Right ventricle myocardium inferior (tissue), 1 donor: ENCODE measurements around the gene AMMECR1. TPM values are rescaled to one million over a fixed set of nuclear protein-coding genes. Genes with fewer than 3 reads are reported as not detected.
"Not testable (repeated sequence)": the region's sequence is repeated elsewhere in the genome, so short reads cannot be mapped to it uniquely, and the experiment has no call there.

Experiments used
- ATAC-seq: fragments of 200-7000 bp; cut with Tn5 transposase; one replicate; pipeline ENCODE4 v1.9.1; 2020; ENCODE audit warnings: mild to moderate bottlenecking, moderate library complexity
- DNase-seq: peaks from one replicate; pipeline ENCODE4 v3.0.0; 2021; ENCODE audit errors: missing footprints
- intact Hi-C: fragments of 100-400 bp; cut with DNase I; formaldehyde crosslinking; loops from one replicate; pipeline ENCODE4 v1.11.0; 2022
- total RNA-seq: library from RNA; stranded (reverse); fragmentation: NEBNext Ultra II Directional; extraction: Animal tissue kit (Norgen Biotek cat#: 25700); gene quantifications from one replicate; pipeline ENCODE4 v1.2.1, GENCODE V29; 2021
- donor health status: DM: no; HTN: yes; CAD: no; lungs with severe emphysema.

The AMMECR1 gene
- total RNA-seq, 1 donor from 2014 or later = 1.1 TPM

DNA sequence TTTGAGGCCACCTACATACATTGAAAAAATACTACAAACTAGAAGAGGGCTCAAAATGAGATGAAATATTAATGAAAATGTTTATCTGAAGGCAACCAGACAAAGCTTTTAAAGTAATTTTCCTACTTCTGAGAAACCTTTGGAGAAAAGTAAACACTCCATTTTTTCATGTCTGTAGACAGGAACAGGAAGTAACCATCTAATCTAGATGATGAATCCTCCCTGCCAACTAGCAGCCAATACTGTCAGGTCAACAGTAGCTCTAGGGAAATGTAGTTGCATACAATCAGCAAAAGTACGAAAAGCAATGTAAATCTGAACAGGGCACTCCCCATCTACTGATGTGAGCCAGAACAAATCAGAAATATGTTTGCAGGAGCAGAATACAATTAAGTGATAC, 49.0 kb downstream of the AMMECR1 start:
- DNase-seq (no peak), ATAC-seq (no peak)
- intact Hi-C loops = no loop called here

DNA sequence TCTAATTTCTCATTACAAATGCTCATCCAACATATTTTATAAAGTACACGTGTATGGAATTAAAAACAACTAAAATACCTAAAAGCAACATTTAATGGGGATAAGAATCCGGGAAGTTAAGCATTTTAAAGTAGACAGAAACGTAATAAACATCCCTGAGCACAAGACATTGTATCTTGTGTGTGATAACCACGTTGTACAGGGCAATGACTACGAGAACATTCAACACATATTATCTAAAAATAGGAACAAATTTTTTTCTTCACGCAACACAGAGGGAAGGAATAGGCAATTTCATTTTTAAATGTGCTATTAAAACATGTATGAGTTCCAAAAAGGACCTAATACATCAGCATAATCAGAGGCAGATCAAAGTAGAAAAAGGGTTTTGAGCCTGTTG, 49.5 kb downstream of the AMMECR1 start:
- intact Hi-C loops = no loop called here
- ATAC-seq (no peak), DNase-seq (no peak)

DNA sequence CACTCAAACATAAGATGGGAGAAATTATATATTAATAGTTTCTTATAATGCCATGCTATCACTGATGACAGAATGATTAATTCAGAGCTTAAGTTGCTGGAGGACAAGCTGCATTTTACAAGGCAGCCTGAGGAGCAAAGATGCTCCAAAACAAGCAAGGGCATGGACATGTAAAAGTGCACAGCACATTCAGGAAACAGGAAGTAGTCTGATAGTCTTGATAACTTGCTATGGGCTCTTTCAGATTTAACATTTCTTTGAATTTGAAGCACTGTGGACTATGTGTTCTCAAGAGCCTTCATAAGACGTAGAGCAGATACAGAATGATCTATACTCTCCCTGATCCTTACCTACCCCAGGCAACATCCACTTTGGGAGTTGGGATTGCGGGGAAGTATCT, 50.0 kb downstream of the AMMECR1 start:
- ATAC-seq (no peak), DNase-seq (no peak)
- intact Hi-C loops = no loop called here

DNA sequence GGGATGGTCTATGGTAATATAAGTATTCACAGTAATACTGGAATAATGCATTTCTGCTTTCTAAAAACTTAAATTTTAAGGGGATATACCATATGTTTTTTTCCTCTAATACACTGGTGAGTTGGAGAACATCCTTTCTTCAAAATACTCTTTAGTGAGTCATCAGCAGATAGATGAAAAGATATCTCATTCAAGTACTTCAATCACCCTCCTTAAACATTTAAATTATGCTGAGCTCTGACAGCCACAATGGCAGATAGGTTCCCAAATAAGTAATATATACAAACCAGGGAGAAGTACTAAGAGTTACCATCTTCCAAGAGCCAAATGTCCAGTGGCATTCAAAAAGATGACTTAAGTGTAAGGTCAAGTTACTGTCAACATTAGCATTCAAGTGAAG, 52.2 kb downstream of the AMMECR1 start:
- ATAC-seq = no peak
- no peak for DNase-seq
- intact Hi-C loops = no loop called here

- DNase-seq (no peak), ATAC-seq (no peak)
- intact Hi-C loops = no loop called here
Measured at GRCh38 chrX:110259117-110259516, 58.8 kb downstream of the AMMECR1 start.

DNA sequence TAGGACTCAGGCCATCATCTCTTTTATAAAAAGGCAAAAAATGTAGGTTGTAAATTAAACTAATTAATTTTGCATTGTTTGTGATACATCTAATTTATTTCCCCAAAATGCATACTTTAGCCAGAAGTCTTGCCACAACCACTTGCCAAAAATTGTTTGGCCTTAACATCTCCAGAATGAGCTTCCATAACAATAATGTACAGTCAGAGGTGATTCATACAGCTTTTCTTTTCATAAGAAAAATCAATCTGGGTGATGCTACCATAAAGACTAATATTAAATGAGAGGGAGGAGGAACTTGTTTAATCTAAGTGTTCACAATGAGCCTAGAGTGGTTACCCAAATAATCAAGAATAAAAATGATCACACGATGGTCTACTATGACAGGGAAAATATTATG, 59.3 kb downstream of the AMMECR1 start:
- no peak for DNase-seq
- intact Hi-C loops = no loop called here
- no peak for ATAC-seq

DNA sequence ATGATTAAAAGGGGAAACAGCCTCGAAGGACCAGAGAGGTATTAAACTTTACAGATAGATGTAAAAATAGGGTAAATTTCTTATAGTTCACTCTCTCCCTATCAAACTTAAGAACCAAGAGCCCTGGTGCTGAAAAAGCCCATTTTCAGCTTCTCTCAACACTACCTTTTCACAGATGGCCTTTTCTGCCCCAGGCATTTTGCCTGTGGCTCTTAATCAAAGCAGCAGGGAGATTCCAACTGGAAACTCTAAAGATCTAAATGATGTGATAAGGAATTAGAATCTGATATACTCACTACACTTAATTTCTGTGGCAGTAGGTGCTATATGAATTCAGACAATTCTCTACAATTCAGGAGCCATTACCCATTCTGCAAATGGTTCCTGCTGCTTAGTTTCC, 60.0 kb downstream of the AMMECR1 start:
- no peak for ATAC-seq
- intact Hi-C loops = no loop called here
- no peak for DNase-seq

DNA sequence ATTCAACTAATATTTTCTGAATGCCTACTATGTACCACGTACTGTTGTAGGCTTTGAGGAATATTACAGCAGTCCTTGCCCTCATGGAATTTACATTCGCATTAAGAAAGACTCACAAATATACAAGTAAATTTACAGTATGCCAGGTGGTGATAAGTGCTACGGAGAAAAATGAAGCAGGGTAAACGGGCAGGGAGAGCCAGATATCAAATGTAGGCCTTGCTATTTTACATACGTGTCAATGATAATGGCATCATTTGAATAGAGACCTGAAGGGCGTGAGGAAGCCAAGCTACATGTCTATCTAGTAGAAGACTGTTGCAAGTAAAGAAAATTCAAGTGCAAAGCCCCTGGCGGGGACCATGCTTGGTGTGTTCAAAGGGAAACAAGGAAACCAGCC, 65.2 kb downstream of the AMMECR1 start:
- intact Hi-C loops = no loop called here
- ATAC-seq (no peak), DNase-seq (no peak)

- DNase-seq (no peak), ATAC-seq (no peak)
- intact Hi-C loops = no loop called here
Measured at GRCh38 chrX:110251961-110252360, 65.9 kb downstream of the AMMECR1 start.

DNA sequence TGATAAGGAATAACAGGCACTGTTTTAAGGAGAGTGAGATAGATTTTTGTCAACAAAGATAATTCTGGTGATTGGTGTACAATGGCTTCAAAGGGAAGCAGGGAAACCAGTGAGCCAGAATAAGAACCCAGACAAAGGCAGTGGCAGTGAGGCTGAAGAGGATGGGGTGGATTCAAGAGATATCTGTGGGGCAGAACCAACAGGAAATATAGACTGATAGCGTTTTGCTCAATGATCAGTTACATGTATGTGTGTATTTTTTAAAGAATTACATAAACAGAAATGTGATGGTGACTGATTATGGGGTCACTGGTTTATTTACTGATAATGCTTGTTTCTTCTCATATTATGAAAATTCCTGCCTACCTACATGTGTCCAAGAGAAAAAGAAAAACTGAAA, 66.4 kb downstream of the AMMECR1 start:
- intact Hi-C loops = no loop called here
- DNase-seq (no peak), ATAC-seq (no peak)

GRCh38 chrX:110250847-110251246, 67.0 kb downstream of the AMMECR1 start:
- no peak for DNase-seq
- no peak for ATAC-seq
- intact Hi-C loops = no loop called here

DNA sequence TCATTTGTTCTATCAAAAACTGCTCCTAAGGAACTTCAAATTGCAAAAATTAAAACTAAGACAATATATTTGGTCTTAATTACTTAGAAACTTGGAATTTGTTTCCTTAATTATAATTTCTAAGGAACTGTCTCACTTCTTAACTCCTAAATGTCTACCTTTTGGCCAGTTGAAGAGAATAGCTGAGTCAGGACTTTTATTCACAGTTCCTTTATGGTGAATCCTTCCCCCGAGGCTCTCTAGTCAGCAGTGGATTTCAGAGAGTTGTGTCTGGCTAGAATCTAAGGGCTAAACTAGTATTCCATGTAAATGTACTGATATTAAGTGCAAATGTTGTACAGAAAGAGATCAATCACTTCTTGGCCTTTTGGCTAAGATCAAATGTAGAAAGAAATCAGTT, 69.3 kb downstream of the AMMECR1 start:
- DNase-seq (no peak), ATAC-seq (no peak)
- intact Hi-C loops = no loop called here

DNA sequence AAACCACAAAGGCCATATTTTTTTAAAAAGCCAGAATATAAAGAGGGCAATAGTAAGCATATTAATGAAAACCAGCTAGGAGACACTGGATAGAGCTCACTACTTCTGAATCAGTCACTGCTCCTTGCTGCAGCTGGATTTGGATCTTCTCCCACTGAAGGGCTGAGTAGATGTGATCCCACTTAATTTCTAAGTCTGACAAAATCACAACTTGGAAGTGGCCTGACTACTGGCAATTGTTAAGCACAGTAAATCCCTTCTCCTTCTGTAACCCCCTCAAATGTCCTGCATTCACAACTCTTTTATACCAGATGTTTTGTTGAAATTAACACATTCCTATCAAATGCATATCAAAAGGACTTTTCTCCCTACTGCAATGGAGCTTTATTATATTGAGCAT, 72.9 kb downstream of the AMMECR1 start:
- DNase-seq = no peak
- intact Hi-C loops = no loop called here
- no peak for ATAC-seq

GRCh38 chrX:110242371-110242770, 75.5 kb downstream of the AMMECR1 start:
- intact Hi-C loops = no loop called here
- no peak for ATAC-seq
- DNase-seq = no peak

- ATAC-seq (peak; percentile 60), DNase-seq (no peak)
- intact Hi-C loops = no loop called here
Measured at GRCh38 chrX:110241816-110242215, 76.1 kb downstream of the AMMECR1 start.

DNA sequence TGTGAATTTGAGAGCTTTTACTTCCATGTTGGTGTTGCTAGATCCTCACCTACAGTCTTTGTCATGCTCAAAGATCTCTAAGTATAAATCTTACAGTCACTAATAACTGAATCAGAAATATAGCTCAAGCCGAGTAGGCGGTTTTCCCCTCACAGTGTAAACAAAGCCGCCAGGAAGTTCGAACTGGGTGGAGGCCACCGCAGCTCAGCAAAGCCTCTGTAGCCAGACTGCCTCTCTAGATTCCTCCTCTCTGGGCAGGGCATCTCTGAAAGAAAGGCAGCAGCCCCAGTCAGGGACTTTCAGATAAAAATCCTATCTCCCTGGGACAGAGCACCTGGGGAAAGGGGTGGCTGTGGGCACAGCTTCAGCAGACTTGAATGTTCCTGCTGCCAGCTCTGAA, 79.6 kb downstream of the AMMECR1 start:
- ATAC-seq, intact Hi-C loops, DNase-seq: not testable (repeated sequence)

- DNase-seq, ATAC-seq, intact Hi-C loops: not testable (repeated sequence)
Measured at GRCh38 chrX:110231485-110231884, 86.4 kb downstream of the AMMECR1 start.

GRCh38 chrX:110229497-110230111, 88.3 kb downstream of the AMMECR1 start:
- peak; percentile 50 for DNase-seq
- ATAC-seq, intact Hi-C loops: not testable (repeated sequence)

DNA sequence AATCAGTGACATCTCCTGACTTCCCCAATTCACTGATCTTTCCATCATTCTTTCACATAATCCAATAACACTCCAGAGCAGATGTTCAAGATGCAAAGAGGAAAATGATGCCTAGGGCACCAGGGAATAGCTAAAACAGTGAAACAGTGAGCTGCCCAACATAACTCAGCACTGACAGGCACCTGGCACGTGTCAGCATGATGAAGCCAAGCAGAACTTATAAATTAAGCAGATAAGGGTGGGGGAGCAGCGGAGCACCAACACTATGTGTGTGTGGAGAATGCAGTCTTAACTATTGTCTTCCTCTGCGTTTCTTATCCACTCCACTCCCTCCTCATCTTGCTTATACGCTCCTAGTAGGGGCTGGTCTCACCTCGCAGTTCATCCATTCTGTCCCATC, 89.4 kb downstream of the AMMECR1 start:
- no peak for DNase-seq
- intact Hi-C loops = no loop called here
- no peak for ATAC-seq

GRCh38 chrX:110226931-110227330, 91.0 kb downstream of the AMMECR1 start:
- ATAC-seq = no peak
- intact Hi-C loops = no loop called here
- no peak for DNase-seq

DNA sequence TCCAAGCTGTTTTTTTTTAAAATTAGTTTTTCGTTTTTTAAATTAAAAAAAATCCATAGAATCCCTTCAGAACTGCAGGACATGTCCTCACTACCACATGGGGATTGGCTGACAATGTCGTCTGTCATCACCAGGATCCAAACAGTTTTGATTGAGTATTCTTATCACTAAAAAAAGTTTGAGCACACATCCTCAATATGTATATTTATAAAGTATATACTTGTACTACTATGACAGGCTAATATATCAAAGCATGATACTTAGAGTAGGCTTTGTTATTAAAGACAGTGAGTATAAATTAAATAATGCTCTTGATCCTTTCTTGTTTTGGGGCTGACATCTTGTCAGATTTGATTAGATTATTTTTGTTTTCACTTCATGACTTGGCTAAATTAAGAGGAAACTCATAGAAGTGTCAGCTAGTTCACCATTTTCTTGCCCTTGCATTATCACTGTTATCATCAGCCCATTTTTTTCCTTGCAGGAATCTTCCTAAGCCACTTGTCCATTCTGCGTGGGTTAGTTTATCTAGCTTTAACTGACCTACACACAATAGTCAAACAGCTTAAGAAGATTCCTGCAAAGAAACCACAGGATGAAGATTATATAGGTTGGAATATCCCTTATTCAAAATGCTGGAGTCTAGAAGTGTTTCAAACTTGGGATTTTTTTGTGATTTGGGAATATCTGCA, 92.8 kb downstream of the AMMECR1 start:
- intact Hi-C loops = no loop called here
- ATAC-seq = no peak
- DNase-seq = no peak
